Activated CD4-positive, alpha-beta T cell treated with anti-CD3 and anti-CD28 coated beads, Interleukin-2, amount 50 U/mL, for 1 hour (primary cell): ENCODE data around the gene PCDH1.

Experiments
- DNase-seq: peaks from one replicate; pipeline ENCODE4 v3.0.0-alpha.2; 2020

PCDH1 gene

GRCh38 chr5:141852448-141852847, 25.8 kb downstream of the PCDH1 start:
- DNase-seq: no peak

GRCh38 chr5:141851195-141851874, 26.9 kb downstream of the PCDH1 start:
- no peak for DNase-seq

- DNase-seq: no peak
Measured at GRCh38 chr5:141850786-141851185, 27.4 kb downstream of the PCDH1 start.

DNA sequence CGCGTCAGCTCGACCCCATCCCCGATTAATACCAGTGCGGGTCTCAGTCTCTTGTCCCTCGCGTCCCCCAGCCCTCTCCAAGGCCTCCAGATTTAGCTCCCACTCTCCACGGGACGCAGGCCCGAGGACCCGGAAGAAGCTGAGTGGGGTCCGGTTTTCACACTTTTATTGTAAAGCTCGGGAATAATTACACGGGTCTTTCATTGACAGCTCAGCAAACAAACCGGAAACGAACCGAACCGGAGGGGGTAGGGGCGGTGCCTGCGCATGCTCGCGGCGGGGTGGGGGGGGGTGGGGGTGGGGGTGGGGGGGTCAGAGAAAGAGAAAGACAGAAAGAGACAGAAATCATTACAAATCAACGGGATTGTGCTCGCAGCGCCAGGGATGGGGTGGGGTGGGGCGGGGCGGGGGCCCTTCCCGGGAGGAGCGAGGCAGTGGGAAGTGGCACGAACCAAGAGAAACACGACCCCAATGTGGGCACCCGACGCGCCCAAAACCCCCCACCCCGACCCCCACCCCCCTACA, 27.9 kb downstream of the PCDH1 start:
- DNase-seq: peak; percentile 36

- DNase-seq: peak; percentile 67
Measured at GRCh38 chr5:141849415-141850243, 28.6 kb downstream of the PCDH1 start.

GRCh38 chr5:141848744-141849414, 29.3 kb downstream of the PCDH1 start:
- peak; percentile 22 for DNase-seq

- DNase-seq: no peak
Measured at GRCh38 chr5:141846031-141846430, 32.2 kb downstream of the PCDH1 start.

DNA sequence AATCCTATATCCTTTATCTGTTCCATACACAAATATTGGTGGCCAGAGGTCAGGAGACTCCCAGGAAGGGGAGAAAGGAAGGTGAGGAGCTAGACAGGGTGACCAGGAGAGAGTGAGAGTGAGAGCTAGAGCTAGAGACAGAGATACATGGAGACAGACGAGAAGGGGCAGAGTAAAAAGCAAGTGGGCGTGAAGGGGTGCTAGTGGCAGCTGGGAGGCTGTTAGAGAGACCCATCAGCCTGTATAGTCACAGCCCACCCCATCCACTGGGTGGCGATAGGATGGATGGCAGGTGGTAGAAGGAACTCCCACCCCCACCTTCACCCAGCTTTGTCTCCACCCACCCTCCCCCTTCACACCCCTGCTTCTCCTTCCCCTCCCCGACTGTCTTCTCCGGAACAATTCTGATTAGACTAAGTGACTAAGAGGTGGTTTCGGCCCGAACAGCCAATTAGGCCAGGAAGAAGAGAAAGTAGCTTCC, 32.8 kb downstream of the PCDH1 start:
- no peak for DNase-seq

DNA sequence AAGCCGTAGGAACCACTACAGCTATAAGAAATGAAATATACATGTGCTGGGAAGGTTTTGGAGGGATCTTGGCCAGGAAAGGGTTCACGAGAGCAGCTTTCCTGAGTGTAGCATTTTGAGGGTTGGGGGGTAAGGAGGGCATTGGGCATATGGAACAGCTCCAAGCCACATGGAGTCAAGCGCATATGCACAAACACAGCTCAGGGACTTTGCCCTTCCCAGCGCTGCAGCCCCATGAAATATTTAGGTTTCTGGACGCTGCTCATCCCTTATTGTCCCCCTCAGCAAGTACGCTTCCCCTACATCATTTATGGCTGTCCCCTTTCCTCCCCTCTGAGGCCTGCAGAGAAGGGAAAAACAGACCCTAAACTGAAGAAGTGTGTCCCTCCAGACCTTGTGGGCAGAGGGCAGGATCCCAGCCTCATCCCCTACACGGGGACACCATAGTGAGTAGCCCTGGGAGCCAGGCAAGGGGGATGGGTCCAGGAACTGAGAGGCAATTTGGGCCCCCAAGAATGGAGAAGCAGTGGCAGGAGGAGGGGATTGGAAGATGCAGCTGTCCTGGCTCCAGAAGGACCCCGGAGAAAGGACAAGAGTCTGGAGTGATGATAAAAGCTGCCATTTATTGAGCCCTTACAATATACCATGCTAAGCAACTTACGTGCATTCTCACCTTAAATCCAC, 33.7 kb downstream of the PCDH1 start:
- DNase-seq: no peak

- DNase-seq: no peak
Measured at GRCh38 chr5:141843156-141843927, 34.9 kb downstream of the PCDH1 start.

DNA sequence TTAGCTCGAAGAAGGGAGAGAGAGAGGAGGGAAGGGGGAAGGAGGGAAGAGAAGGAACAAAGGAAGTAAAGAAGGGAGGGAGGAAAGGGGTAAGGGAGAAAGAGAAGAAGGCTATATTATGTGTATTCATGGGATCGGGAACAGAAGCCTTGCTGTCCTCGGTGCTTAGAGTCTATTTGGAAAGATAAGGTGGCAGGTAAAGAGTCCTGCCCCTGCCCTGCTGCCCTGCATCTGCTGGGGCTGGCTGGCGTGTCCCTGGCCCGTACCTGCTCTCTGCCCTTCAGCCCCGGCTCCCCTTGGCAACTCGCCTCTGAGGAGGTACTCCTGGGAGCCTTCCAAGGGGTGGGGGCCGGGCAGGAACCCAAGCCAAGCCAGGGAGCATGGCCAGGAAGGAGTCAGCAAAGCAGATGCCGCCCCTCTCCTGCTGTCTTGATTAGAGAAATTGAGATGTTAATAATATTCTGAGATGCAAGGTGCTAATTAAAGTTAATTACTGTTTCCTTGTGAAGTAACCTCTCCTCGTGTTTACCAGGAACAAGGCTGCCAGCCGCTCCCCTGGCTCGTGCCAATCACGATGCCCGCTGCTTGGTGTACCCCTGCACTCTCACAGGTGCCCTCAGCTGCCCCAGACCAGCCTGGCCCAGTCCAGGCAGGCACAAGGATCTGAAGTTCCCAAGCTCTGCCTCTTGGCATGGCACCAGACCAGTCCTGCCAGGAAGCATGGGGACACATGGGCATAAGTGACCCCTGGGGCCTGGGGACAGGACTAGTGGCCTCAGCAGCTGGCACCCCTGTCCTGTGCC, 36.6 kb downstream of the PCDH1 start:
- DNase-seq: no peak

DNA sequence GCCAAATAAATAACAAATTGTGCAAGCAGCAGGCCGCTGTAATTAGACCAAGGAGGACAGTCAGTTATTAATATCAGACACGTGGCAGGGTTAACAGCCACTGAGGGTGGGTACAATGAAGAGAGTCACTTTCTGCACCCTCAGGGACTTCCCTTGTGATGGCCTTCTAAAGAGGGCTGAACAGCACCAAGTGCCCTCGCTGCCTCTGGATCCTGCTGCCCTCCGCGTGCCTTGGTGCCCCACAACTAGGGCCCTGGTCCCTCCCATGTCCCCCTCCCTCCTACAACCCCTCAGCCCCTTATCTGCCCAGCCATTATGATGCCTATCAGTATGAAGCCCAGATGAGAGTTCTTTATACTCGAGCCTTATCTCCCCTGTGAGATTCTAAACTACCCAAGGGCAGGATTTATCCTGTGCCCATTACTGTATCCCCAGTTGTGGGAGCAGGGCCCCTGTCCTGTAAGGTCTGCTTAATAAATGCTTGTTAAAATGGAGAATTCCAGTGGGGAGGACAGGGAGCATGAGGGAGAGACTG, 37.3 kb downstream of the PCDH1 start:
- DNase-seq: no peak

- DNase-seq: no peak
Measured at GRCh38 chr5:141840280-141840812, 37.9 kb downstream of the PCDH1 start.

GRCh38 chr5:141839015-141839513, 39.1 kb downstream of the PCDH1 start:
- DNase-seq: no peak

GRCh38 chr5:141838326-141839014, 39.7 kb downstream of the PCDH1 start:
- no peak for DNase-seq

GRCh38 chr5:141835928-141836670, 42.1 kb downstream of the PCDH1 start:
- no peak for DNase-seq

DNA sequence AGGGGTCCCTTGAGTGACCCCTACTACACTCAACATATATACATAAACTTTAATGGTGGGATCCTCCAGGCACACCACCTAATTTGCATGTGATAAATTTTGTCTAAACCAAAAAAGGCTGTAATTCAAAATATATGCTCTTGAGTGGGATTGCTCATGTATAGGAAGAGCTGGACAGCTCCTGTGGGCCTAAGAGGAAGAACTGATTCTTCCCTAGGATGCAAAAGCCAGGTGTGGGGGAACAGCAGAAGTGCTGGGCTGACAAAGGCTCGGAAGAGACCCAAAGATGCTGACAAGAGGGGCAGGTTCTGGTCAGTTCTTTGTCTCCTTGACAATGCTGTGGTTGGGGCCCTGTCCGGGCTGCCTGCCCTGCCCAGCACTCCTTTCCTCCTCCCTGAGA, 43.9 kb downstream of the PCDH1 start:
- DNase-seq: no peak

DNA sequence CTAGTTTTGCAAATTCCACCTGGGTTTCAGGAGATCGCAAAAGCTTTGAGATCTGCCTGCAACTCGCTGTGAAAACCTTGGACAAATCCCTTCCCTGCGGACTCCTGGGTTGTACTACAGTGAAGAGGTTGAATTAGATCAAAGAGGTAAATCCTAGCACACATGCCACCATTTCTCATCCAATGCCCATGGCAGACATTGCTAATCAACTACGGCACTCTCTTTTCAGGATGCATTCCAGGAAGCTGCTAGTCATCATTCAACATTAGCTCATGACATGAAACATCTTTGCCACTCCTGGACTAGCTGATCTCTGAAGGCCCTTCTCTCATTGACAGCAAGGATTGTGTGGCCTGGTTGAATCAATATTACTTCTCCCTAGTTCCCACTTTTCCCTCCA, 46.1 kb downstream of the PCDH1 start:
- DNase-seq: no peak

- no peak for DNase-seq
Measured at GRCh38 chr5:141828162-141828561, 50.0 kb downstream of the PCDH1 start.
